ENCODE measurements around the gene DNLZ.
"Not testable (repeated sequence)": the region's sequence is repeated elsewhere in the genome, so short reads cannot be mapped to it uniquely, and the experiment has no call there.

DNA sequence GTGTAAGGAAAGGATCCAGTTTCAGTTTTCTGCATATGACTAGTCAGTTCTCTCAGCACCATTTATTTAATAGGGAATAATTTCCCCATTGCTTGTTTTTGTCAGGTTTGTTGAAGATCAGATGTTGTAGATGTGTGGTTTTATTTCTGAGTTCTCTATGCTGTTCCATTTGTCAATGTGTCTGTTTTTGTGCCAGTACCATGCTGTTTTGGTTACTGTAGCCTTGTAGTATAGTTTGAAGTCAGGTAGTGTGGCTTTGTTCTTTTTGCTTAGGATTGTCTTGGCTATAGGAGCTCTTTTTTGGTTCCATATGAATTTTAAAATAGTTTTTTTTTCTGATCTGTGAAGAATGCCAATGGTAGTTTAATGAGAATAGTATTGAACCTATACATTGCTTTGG is 42.6 kb downstream of the DNLZ start:
- TF ChIP-seq, protein P1, sequence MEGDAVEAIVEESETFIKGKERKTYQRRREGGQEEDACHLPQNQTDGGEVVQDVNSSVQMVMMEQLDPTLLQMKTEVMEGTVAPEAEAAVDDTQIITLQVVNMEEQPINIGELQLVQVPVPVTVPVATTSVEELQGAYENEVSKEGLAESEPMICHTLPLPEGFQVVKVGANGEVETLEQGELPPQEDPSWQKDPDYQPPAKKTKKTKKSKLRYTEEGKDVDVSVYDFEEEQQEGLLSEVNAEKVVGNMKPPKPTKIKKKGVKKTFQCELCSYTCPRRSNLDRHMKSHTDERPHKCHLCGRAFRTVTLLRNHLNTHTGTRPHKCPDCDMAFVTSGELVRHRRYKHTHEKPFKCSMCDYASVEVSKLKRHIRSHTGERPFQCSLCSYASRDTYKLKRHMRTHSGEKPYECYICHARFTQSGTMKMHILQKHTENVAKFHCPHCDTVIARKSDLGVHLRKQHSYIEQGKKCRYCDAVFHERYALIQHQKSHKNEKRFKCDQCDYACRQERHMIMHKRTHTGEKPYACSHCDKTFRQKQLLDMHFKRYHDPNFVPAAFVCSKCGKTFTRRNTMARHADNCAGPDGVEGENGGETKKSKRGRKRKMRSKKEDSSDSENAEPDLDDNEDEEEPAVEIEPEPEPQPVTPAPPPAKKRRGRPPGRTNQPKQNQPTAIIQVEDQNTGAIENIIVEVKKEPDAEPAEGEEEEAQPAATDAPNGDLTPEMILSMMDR (IDR thresholded peaks at IDR 0.05; ENCODE audit: low read depth, low read length), result not testable (repeated sequence)
- TF ChIP-seq POLR2A (IDR thresholded peaks at IDR 0.05; ENCODE audit: extremely low read depth, insufficient read length), result not testable (repeated sequence)
- TF ChIP-seq, protein P2, sequence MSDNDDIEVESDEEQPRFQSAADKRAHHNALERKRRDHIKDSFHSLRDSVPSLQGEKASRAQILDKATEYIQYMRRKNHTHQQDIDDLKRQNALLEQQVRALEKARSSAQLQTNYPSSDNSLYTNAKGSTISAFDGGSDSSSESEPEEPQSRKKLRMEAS (IDR thresholded peaks at IDR 0.05; ENCODE audit: low read depth, low read length), result not testable (repeated sequence)
